Naive thymus-derived CD4-positive, alpha-beta T cell (primary cell): ENCODE measurements around the gene CASKIN1. TPM values are rescaled to one million over a fixed set of nuclear protein-coding genes. Genes with fewer than 3 reads are reported as not detected.
A peak's percentile ranks its signal among the peaks of the same experiment; 100 is the strongest.
"Not testable (repeated sequence)": the region's sequence is repeated elsewhere in the genome, so short reads cannot be mapped to it uniquely, and the experiment has no call there.

Experiments
- ATAC-seq: fragments of 150-1000 bp; cut with Tn5 transposase; 2 replicates; pipeline ENCODE4 v1.10.0; 2021; ENCODE audit warnings: mild to moderate bottlenecking, moderate library complexity
- CTCF ChIA-PET: fragments of 350-600 bp; sonication (Branson Sonifier 250); formaldehyde crosslinking; loops from one replicate; lab custom pipeline; 2021; ENCODE audit warnings: antibody characterized with exemption; lab: Charles Lee
- POLR2A ChIA-PET: fragments of 350-600 bp; sonication (Branson Sonifier 250); formaldehyde crosslinking; loops from one replicate; lab custom pipeline; 2021; ENCODE audit warnings: antibody characterized with exemption, inconsistent platforms; lab: Charles Lee
- DNase-seq, 9 donors: peaks; one replicate each; pipeline versions ENCODE4 v3.0.0 to v3.0.0-alpha.2; 2020 to 2022; ENCODE audit warnings: mixed read lengths in 1 of 9
- H3K27ac ChIP-seq: one replicate; pipeline ENCODE4 v1.7.0; 2013; ENCODE audit warnings: mild to moderate bottlenecking, low read depth, low read length, moderate library complexity
- H3K27me3 ChIP-seq, 2 donors: one replicate each; pipeline ENCODE4 v1.7.0; 2013; ENCODE audit warnings: low read length in 2 of 2, mild to moderate bottlenecking in 2 of 2, moderate library complexity in 2 of 2; ENCODE audit not compliant: control insufficient read depth in 2 of 2, insufficient read depth in 2 of 2
- H3K36me3 ChIP-seq, 3 experiments: 1 replicate in 2 of 3; 2 replicates in 1 of 3; pipeline ENCODE4 v1.7.0; 2013; ENCODE audit warnings: low read length in 3 of 3, mild to moderate bottlenecking in 3 of 3, moderate library complexity in 1 of 3; ENCODE audit not compliant: insufficient read depth in 3 of 3, control insufficient read depth in 2 of 3
- H3K4me1 ChIP-seq, 2 donors: one replicate each; pipeline ENCODE4 v1.7.0; 2013; ENCODE audit warnings: low read length in 2 of 2, mild to moderate bottlenecking in 2 of 2, moderate library complexity in 1 of 2; ENCODE audit not compliant: control insufficient read depth in 2 of 2, insufficient read depth in 2 of 2
- H3K4me3 ChIP-seq: 2 replicates; pipeline ENCODE4 v1.7.0; 2013; ENCODE audit warnings: mild to moderate bottlenecking, low read length
- H3K9me3 ChIP-seq, 3 experiments: 1 replicate in 2 of 3; 2 replicates in 1 of 3; pipeline ENCODE4 v1.7.0; 2013; ENCODE audit warnings: low read length in 3 of 3; ENCODE audit not compliant: control insufficient read depth in 2 of 3
- H3K27ac Mint-ChIP-seq, 9 donors: one replicate each; pipeline ENCODE4 v1.8.0; 2020 to 2022; ENCODE audit warnings: mixed read lengths in 9 of 9, mild to moderate bottlenecking in 8 of 9, moderate library complexity in 5 of 9, inconsistent platforms in 2 of 9
- H3K27me3 Mint-ChIP-seq, 5 donors: one replicate each; pipeline ENCODE4 v1.8.0; 2021 to 2022; ENCODE audit warnings: mixed read lengths in 5 of 5, mild to moderate bottlenecking in 1 of 5
- H3K36me3 Mint-ChIP-seq, 5 donors: one replicate each; pipeline ENCODE4 v1.8.0; 2020 to 2022; ENCODE audit warnings: mixed read lengths in 5 of 5, mild to moderate bottlenecking in 3 of 5, inconsistent platforms in 1 of 5
- H3K4me1 Mint-ChIP-seq, 7 donors: one replicate each; pipeline ENCODE4 v1.8.0; 2020 to 2022; ENCODE audit warnings: mixed read lengths in 7 of 7, mild to moderate bottlenecking in 3 of 7, inconsistent platforms in 1 of 7
- H3K4me3 Mint-ChIP-seq, 10 donors: one replicate each; pipeline ENCODE4 v1.8.0; 2020 to 2022; ENCODE audit warnings: mild to moderate bottlenecking in 10 of 10, mixed read lengths in 10 of 10, moderate library complexity in 6 of 10, inconsistent platforms in 2 of 10
- H3K9me3 Mint-ChIP-seq, 11 donors: one replicate each; pipeline ENCODE4 v1.8.0; 2020 to 2022; ENCODE audit warnings: mixed read lengths in 11 of 11, mild to moderate bottlenecking in 4 of 11, inconsistent platforms in 1 of 11, moderate library complexity in 1 of 11
- intact Hi-C, 2 donors: fragments of 100-400 bp; cut with micrococcal nuclease; formaldehyde crosslinking; loops; one replicate each; pipeline ENCODE4 v1.15.1; 2023
- polyA plus RNA-seq, 2 donors: library from polyadenylated mRNA; unstranded; fragments of 300-500 nt; fragmentation: Illumina TruSeq; gene quantifications; one replicate each; pipeline ENCODE4 v1.2.3, GENCODE V29; 2021
- total RNA-seq, 6 experiments: library from RNA in 5 of 6; stranded (reverse) in 5 of 6; gene quantifications; 1 replicate in 5 of 6; 2 replicates in 1 of 6; pipeline ENCODE4 v1.2.3 and lab custom pipeline; 2021 to 2026

Gene CASKIN1
- total and polyA plus RNA-seq, 7 experiments from 2014 or later, result 0.19 TPM; not detected in 6

GRCh38 chr16:2142942-2143877, 53.2 kb downstream of the CASKIN1 start:
- H3K9me3 ChIP-seq, result no peaks in the 10 kb centered on the region
- Mint-ChIP-seq H3K9me3 (no peaks in the 10 kb centered on the region), H3K4me1 (peaks cover 2 to 13% (median 6%) of the 10 kb centered on the region in 7 donors), H3K27me3 (no peaks in the 10 kb centered on the region), H3K27ac (no peak overlapping the region), H3K36me3 (no peaks in the 10 kb centered on the region), H3K4me3 (no peak overlapping the region)
- ChIA-PET POLR2A (interaction anchor here (1.0 to 1.2 kb wide), 2 partner anchors 10 to 124 kb away, joined by 3 to 6 read pairs; no protein-coding TSS in a partner anchor), CTCF (interaction anchor here (0.6 to 4.3 kb wide), 3 partner anchors 12 to 223 kb away, joined by 3 to 42 read pairs (median 7); partner anchors contain the start of gene NPW)
- no peak overlapping the region for H3K27ac ChIP-seq
- H3K36me3 ChIP-seq, result no peaks in the 10 kb centered on the region
- DNase-seq (no peak), ATAC-seq (no peak)
- no peaks in the 10 kb centered on the region for H3K4me1 ChIP-seq
- intact Hi-C loops, result no loop called here
- H3K27me3 ChIP-seq, result no peaks in the 10 kb centered on the region
- H3K4me3 ChIP-seq, result no peak overlapping the region

- H3K27me3 ChIP-seq, H3K27me3 Mint-ChIP-seq, H3K36me3 ChIP-seq, H3K36me3 Mint-ChIP-seq, H3K9me3 ChIP-seq, H3K9me3 Mint-ChIP-seq, H3K4me1 ChIP-seq: not testable (repeated sequence)
- Histone ChIP-seq H3K4me3 (peak within 1 kb of the TSS; percentile 28), H3K27ac (peak within 1 kb of the TSS; percentile 55)
- ChIA-PET CTCF (interaction anchor here (0.8 to 1.6 kb wide), 2 partner anchors 19 to 132 kb away, joined by 3 to 11 read pairs; partner anchors contain the start of gene TRAF7), POLR2A (interaction anchor here (0.6 to 2.7 kb wide), 5 partner anchors 15 to 1167 kb away, joined by 3 to 14 read pairs (median 7); partner anchors contain the start of genes TBL3 and TRAF7)
- peaks cover 9 to 22% (median 15%) of the 10 kb centered on the region in 7 donors for H3K4me1 Mint-ChIP-seq
- ATAC-seq, result peak; percentile 88
- intact Hi-C loops, result loop anchor here (1.0 kb wide), 2 partner anchors 19 to 113 kb away; partner anchors contain the start of gene TRAF7 (in 1 of the 2)
- H3K27ac Mint-ChIP-seq, result peak within 1 kb of the TSS; percentile 83 to 98 (median 95)
- peak within 1 kb of the TSS; percentile 89 to 99 (median 93) for H3K4me3 Mint-ChIP-seq
- DNase-seq, result peak; percentile 90 to 100 (median 98)
These were observed 60.5 kb downstream of the CASKIN1 start, which contains the start of gene PKD1 for GRCh38 chr16:2135770-2136490. Gene PKD1, minus strand, starts transcription at chr16:2135898. Its CDS starts 209 bp downstream, at chr16:2135689.

- H3K4me1 ChIP-seq, H3K36me3 Mint-ChIP-seq, H3K9me3 Mint-ChIP-seq, H3K27me3 ChIP-seq, POLR2A ChIA-PET, H3K27me3 Mint-ChIP-seq, CTCF ChIA-PET, H3K36me3 ChIP-seq, H3K27ac Mint-ChIP-seq, intact Hi-C loops, ATAC-seq, H3K27ac ChIP-seq, H3K9me3 ChIP-seq, H3K4me3 ChIP-seq: not testable (repeated sequence)
- peaks cover 7 to 16% (median 9%) of the 10 kb centered on the region in 7 donors for H3K4me1 Mint-ChIP-seq
- peak overlapping the region; percentile 53 to 86 (median 78) for H3K4me3 Mint-ChIP-seq
- DNase-seq, result peak in 1 of 9 donors; percentile 50
These were observed 61.3 kb downstream of the CASKIN1 start for GRCh38 chr16:2135071-2135470.

- CTCF ChIA-PET, H3K27ac ChIP-seq, H3K27me3 ChIP-seq, H3K27me3 Mint-ChIP-seq, H3K27ac Mint-ChIP-seq, intact Hi-C loops, ATAC-seq, H3K36me3 Mint-ChIP-seq, H3K9me3 ChIP-seq, DNase-seq, H3K4me1 ChIP-seq, POLR2A ChIA-PET, H3K4me3 ChIP-seq, H3K9me3 Mint-ChIP-seq, H3K36me3 ChIP-seq: not testable (repeated sequence)
- peaks cover 7 to 16% (median 9%) of the 10 kb centered on the region in 7 donors for H3K4me1 Mint-ChIP-seq
- H3K4me3 Mint-ChIP-seq, result peak overlapping the region in 1 of 10 donors; percentile 41
These were observed 62.6 kb downstream of the CASKIN1 start for GRCh38 chr16:2133797-2134196.

- POLR2A ChIA-PET, CTCF ChIA-PET, H3K9me3 ChIP-seq, H3K9me3 Mint-ChIP-seq, H3K27me3 Mint-ChIP-seq, intact Hi-C loops, ATAC-seq, H3K27ac Mint-ChIP-seq, H3K36me3 Mint-ChIP-seq, H3K4me3 ChIP-seq, DNase-seq, H3K36me3 ChIP-seq, H3K27me3 ChIP-seq, H3K27ac ChIP-seq, H3K4me1 ChIP-seq: not testable (repeated sequence)
- peaks cover 5 to 24% (median 15%) of the 10 kb centered on the region in 7 donors for H3K4me1 Mint-ChIP-seq
- peak overlapping the region in 1 of 10 donors; percentile 23 for H3K4me3 Mint-ChIP-seq
These were observed 66.4 kb downstream of the CASKIN1 start for GRCh38 chr16:2129890-2130447.

- H3K27ac ChIP-seq, intact Hi-C loops, H3K27me3 Mint-ChIP-seq, H3K9me3 ChIP-seq, POLR2A ChIA-PET, CTCF ChIA-PET, H3K27me3 ChIP-seq, H3K9me3 Mint-ChIP-seq, H3K36me3 Mint-ChIP-seq, H3K4me1 ChIP-seq, H3K36me3 ChIP-seq, ATAC-seq, DNase-seq, H3K4me3 ChIP-seq, H3K27ac Mint-ChIP-seq: not testable (repeated sequence)
- Mint-ChIP-seq H3K4me3 (peak overlapping the region in 5 of 10 donors; percentile 48 to 84 (median 80)), H3K4me1 (peaks cover 5 to 24% (median 14%) of the 10 kb centered on the region in 7 donors)
These were observed 67.2 kb downstream of the CASKIN1 start for GRCh38 chr16:2129251-2129650.
